ENCODE measurements around the gene COL20A1. TPM values are rescaled to one million over a fixed set of nuclear protein-coding genes. Genes with fewer than 3 reads are reported as not detected.

COL20A1 gene
- total and polyA plus RNA-seq, 7 experiments from 2014 or later, result 0.08 TPM; not detected in 6

GRCh38 chr20:63285636-63286615 is 7.1 kb upstream of the COL20A1 start:
- no peak overlapping the region for H3K27ac ChIP-seq (ENCODE audit: low read depth, low read length)
- ChIA-PET POLR2A (no interaction called here), CTCF (interaction anchor here (0.8 to 1.4 kb wide), 3 partner anchors 9 to 63 kb away, joined by 3 to 4 read pairs (median 3); no protein-coding TSS in a partner anchor)

GRCh38 chr20:63286781-63287696 is 5.9 kb upstream of the COL20A1 start:
- Histone ChIP-seq H3K36me3 (ENCODE audit: control insufficient read depth in 2 of 3, insufficient read depth in 3 of 3, low read length in 3 of 3) (peaks cover 0 to 68% (median 0%) of the 10 kb centered on the region in 3 experiments), H3K9me3 (ENCODE audit: control insufficient read depth in 2 of 3, low read length in 3 of 3) (no peaks in the 10 kb centered on the region), H3K4me3 (ENCODE audit: low read length) (no peak overlapping the region), H3K27me3 (ENCODE audit: control insufficient read depth in 2 of 2, insufficient read depth in 2 of 2, low read length in 2 of 2) (no peaks in the 10 kb centered on the region), H3K27ac (ENCODE audit: low read depth, low read length) (no peak overlapping the region), H3K4me1 (ENCODE audit: control insufficient read depth in 2 of 2, insufficient read depth in 2 of 2, low read length in 2 of 2) (no peaks in the 10 kb centered on the region)
- DNase-seq (peak in 1 of 9 donors; percentile 5), ATAC-seq (no peak)
- ChIA-PET CTCF (interaction anchor here (0.8 kb wide), 1 partner anchor 9 kb away, joined by 4 read pairs; no protein-coding TSS in a partner anchor), POLR2A (no interaction called here)
- no peaks in the 10 kb centered on the region for H3K27me3 Mint-ChIP-seq
- no peak overlapping the region for H3K4me3 Mint-ChIP-seq
- intact Hi-C loops (cut with micrococcal nuclease), result no loop called here
- H3K9me3 Mint-ChIP-seq, result no peaks in the 10 kb centered on the region
- H3K27ac Mint-ChIP-seq, result peak overlapping the region in 1 of 9 donors; percentile 5
- peaks cover 0 to 4% (median 3%) of the 10 kb centered on the region in 7 donors for H3K4me1 Mint-ChIP-seq
- H3K36me3 Mint-ChIP-seq, result peaks cover 0 to 8% (median 0%) of the 10 kb centered on the region in 5 donors

More at GRCh38 chr20:63285636-63286615, 7.1 kb upstream of the COL20A1 start:
- Histone ChIP-seq H3K27me3 (ENCODE audit: control insufficient read depth in 2 of 2, insufficient read depth in 2 of 2, low read length in 2 of 2) (no peaks in the 10 kb centered on the region), H3K36me3 (ENCODE audit: control insufficient read depth in 2 of 3, insufficient read depth in 3 of 3, low read length in 3 of 3) (peaks cover 0 to 79% (median 0%) of the 10 kb centered on the region in 3 experiments), H3K9me3 (ENCODE audit: control insufficient read depth in 2 of 3, low read length in 3 of 3) (no peaks in the 10 kb centered on the region), H3K4me3 (ENCODE audit: low read length) (no peak overlapping the region), H3K4me1 (ENCODE audit: control insufficient read depth in 2 of 2, insufficient read depth in 2 of 2, low read length in 2 of 2) (no peaks in the 10 kb centered on the region)
- Mint-ChIP-seq H3K4me1 (peaks cover 0 to 4% (median 3%) of the 10 kb centered on the region in 7 donors), H3K4me3 (peak overlapping the region in 5 of 10 donors; percentile 10 to 72 (median 21)), H3K9me3 (no peaks in the 10 kb centered on the region), H3K27me3 (no peaks in the 10 kb centered on the region), H3K36me3 (peaks cover 0 to 8% (median 0%) of the 10 kb centered on the region in 5 donors), H3K27ac (peak overlapping the region in 2 of 9 donors; percentile 32 to 77)
- DNase-seq (peak in 1 of 9 donors; percentile 4), ATAC-seq (no peak)
- intact Hi-C loops (cut with micrococcal nuclease), result no loop called here

GRCh38 chr20:63287697-63288580 is 5.0 kb upstream of the COL20A1 start:
- H3K27me3 ChIP-seq (ENCODE audit: control insufficient read depth in 2 of 2, insufficient read depth in 2 of 2, low read length in 2 of 2), result no peaks in the 10 kb centered on the region
- no peaks in the 10 kb centered on the region for H3K9me3 ChIP-seq (ENCODE audit: control insufficient read depth in 2 of 3, low read length in 3 of 3)
- H3K4me1 ChIP-seq (ENCODE audit: control insufficient read depth in 2 of 2, insufficient read depth in 2 of 2, low read length in 2 of 2), result no peaks in the 10 kb centered on the region
- Mint-ChIP-seq H3K9me3 (no peaks in the 10 kb centered on the region), H3K27me3 (no peaks in the 10 kb centered on the region), H3K27ac (peak overlapping the region in 1 of 9 donors; percentile 26), H3K4me1 (peaks cover 0 to 4% (median 3%) of the 10 kb centered on the region in 7 donors), H3K36me3 (peaks cover 0 to 8% (median 0%) of the 10 kb centered on the region in 5 donors), H3K4me3 (no peak overlapping the region)
- ATAC-seq, result no peak
- H3K36me3 ChIP-seq (ENCODE audit: control insufficient read depth in 2 of 3, insufficient read depth in 3 of 3, low read length in 3 of 3), result peaks cover 0 to 59% (median 0%) of the 10 kb centered on the region in 3 experiments
- DNase-seq, result peak in 1 of 9 donors; percentile 6
- intact Hi-C loops (cut with micrococcal nuclease), result no loop called here
- H3K27ac ChIP-seq (ENCODE audit: low read depth, low read length), result no peak overlapping the region
- no peak overlapping the region for H3K4me3 ChIP-seq (ENCODE audit: low read length)
- ChIA-PET CTCF (no interaction called here), POLR2A (interaction anchor here (0.6 kb wide), 1 partner anchor 725 kb away, joined by 6 read pairs; no protein-coding TSS in a partner anchor)

DNA sequence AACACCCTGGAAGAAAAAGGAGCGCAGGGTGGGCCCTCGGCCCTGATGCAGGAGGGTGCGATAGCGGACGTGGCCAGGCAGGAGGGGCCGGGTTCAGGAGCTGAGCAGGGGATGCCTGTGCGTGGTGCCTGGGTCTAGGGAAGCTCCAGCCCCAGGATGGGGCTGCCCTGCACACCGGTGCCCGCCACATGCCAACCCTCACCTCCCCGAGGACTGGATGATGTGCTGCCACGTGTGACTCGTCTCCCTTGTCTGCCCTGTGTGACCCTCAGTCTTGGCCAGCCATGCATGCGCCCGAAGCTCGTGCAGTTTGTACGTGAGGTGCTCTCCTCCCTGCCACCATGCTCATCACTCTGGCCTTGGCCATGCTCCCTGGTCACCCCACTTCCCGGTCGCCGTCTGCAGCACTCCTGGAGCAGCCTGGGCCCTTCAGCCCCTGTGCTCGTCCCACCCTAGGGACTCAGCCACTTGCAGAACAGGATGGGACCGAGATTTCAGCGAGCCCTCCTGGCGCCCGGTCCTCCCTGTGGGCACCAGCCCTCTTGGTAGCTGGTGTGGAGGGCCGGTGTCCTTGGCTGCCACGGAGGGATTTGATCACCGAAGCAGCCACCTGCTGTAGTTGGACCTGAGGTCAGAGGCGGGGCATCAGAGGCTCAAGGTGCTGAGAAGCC is 4.3 kb upstream of the COL20A1 start:
- peaks cover 0 to 52% (median 0%) of the 10 kb centered on the region in 3 experiments for H3K36me3 ChIP-seq (ENCODE audit: control insufficient read depth in 2 of 3, insufficient read depth in 3 of 3, low read length in 3 of 3)
- POLR2A ChIA-PET, result interaction anchor here (0.6 kb wide), 1 partner anchor 724 kb away, joined by 6 read pairs; no protein-coding TSS in a partner anchor
- no peak overlapping the region for H3K27ac ChIP-seq (ENCODE audit: low read depth, low read length)
- no peak for ATAC-seq
- H3K4me1 Mint-ChIP-seq, result peaks cover 0 to 3% (median 2%) of the 10 kb centered on the region in 7 donors
- DNase-seq, result peak in 1 of 9 donors; percentile 7
- H3K27ac Mint-ChIP-seq, result no peak overlapping the region
- no peaks in the 10 kb centered on the region for H3K9me3 Mint-ChIP-seq
- no peaks in the 10 kb centered on the region for H3K27me3 Mint-ChIP-seq
- peaks cover 0 to 8% (median 0%) of the 10 kb centered on the region in 5 donors for H3K36me3 Mint-ChIP-seq
- no peaks in the 10 kb centered on the region for H3K27me3 ChIP-seq (ENCODE audit: control insufficient read depth in 2 of 2, insufficient read depth in 2 of 2, low read length in 2 of 2)
- no peak overlapping the region for H3K4me3 ChIP-seq (ENCODE audit: low read length)
- H3K4me1 ChIP-seq (ENCODE audit: control insufficient read depth in 2 of 2, insufficient read depth in 2 of 2, low read length in 2 of 2), result no peaks in the 10 kb centered on the region
- CTCF ChIA-PET, result no interaction called here
- H3K9me3 ChIP-seq (ENCODE audit: control insufficient read depth in 2 of 3, low read length in 3 of 3), result no peaks in the 10 kb centered on the region
- intact Hi-C loops (cut with micrococcal nuclease), result no loop called here
- no peak overlapping the region for H3K4me3 Mint-ChIP-seq

DNA sequence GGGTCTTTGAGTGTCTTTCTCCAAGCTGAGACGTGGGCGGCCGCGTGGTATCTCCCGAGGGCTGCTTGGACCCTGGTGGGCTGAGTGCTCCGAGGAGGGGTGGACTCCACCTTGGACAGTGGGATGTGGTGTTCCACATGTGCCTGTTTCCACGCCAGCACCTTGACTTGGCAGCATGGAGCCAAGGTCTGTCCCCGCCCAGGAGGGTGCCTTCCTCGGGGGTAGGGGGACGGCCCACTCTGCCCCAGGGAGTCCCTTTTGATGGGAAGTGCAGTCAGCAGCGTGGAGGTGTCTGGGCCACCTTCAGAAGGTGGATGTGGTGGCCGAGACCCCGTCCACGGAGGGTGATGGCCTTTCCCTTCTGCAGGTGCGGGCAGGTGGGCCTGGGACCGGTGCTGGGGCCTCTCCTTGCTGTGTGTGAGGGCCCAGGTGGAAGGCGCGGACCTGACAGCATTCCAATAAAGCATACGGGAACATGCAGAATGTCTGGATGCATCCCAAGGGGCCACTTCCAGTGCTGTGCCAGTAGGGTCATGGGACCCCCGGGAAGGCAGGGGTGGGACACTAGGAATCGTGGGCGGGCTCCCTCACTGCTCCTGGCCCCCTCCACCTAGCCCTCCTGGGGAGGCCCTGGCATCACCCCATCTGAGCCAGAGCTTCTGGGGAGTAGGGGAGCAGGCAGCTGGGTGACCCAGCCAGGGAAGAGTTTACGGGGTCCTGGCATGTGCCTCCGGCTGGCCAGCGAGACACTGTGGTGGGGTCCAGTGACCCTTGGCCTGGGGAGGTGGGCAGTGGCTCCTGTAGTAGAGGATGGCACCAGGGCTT is 3.5 kb upstream of the COL20A1 start:
- Histone ChIP-seq H3K4me1 (ENCODE audit: control insufficient read depth in 2 of 2, insufficient read depth in 2 of 2, low read length in 2 of 2) (no peaks in the 10 kb centered on the region), H3K9me3 (ENCODE audit: control insufficient read depth in 2 of 3, low read length in 3 of 3) (no peaks in the 10 kb centered on the region), H3K36me3 (ENCODE audit: control insufficient read depth in 2 of 3, insufficient read depth in 3 of 3, low read length in 3 of 3) (peaks cover 0 to 44% (median 0%) of the 10 kb centered on the region in 3 experiments), H3K27me3 (ENCODE audit: control insufficient read depth in 2 of 2, insufficient read depth in 2 of 2, low read length in 2 of 2) (no peaks in the 10 kb centered on the region), H3K27ac (ENCODE audit: low read depth, low read length) (no peak overlapping the region), H3K4me3 (ENCODE audit: low read length) (no peak overlapping the region)
- Mint-ChIP-seq H3K27ac (no peak overlapping the region), H3K4me1 (peaks cover 0 to 2% (median 0%) of the 10 kb centered on the region in 7 donors), H3K9me3 (no peaks in the 10 kb centered on the region), H3K27me3 (no peaks in the 10 kb centered on the region), H3K36me3 (peaks cover 0 to 8% (median 0%) of the 10 kb centered on the region in 5 donors), H3K4me3 (no peak overlapping the region)
- CTCF ChIA-PET, result no interaction called here
- intact Hi-C loops (cut with micrococcal nuclease), result loop anchor here in 1 of 2 donors (2.0 kb wide), 1 partner anchor 17 kb away; the partner anchor contains the start of gene ARFGAP1
- ATAC-seq, result no peak
- no peak for DNase-seq
- POLR2A ChIA-PET, result interaction anchor here (0.5 kb wide), 1 partner anchor 21 kb away, joined by 3 read pairs; no protein-coding TSS in a partner anchor

All from naive thymus-derived CD4-positive, alpha-beta T cell (primary cell).